Measurements from ENCODE around the gene EEPD1. TPM values are rescaled to one million over a fixed set of nuclear protein-coding genes. Genes with fewer than 3 reads are reported as not detected.

The EEPD1 gene
- total RNA-seq, 1 donor from 2014 or later, result 9.9 TPM

GRCh38 chr7:36186359-36187121 is 33.5 kb downstream of the EEPD1 start:
- DNase-seq, result no peak
- no peak for ATAC-seq
- no peaks in the 10 kb centered on the region for H3K27me3 ChIP-seq
- H3K4me3 ChIP-seq, result no peak overlapping the region
- intact Hi-C loops (cut with DNase I), result no loop called here
- no peak for TF ChIP-seq CTCF (IDR thresholded peaks at IDR 0.05)
- no peak overlapping the region for H3K27ac ChIP-seq
- H3K4me1 ChIP-seq, result peaks cover 8% of the 10 kb centered on the region
- no peaks in the 10 kb centered on the region for H3K9me3 ChIP-seq
- no peaks in the 10 kb centered on the region for H3K36me3 ChIP-seq

- no peaks in the 10 kb centered on the region for H3K36me3 ChIP-seq
- intact Hi-C loops (cut with DNase I), result no loop called here
- H3K9me3 ChIP-seq, result no peaks in the 10 kb centered on the region
- H3K27ac ChIP-seq, result no peak overlapping the region
- no peak for TF ChIP-seq CTCF (IDR thresholded peaks at IDR 0.05)
- H3K4me1 ChIP-seq, result peaks cover 13% of the 10 kb centered on the region
- no peak for ATAC-seq
- H3K4me3 ChIP-seq, result no peak overlapping the region
- DNase-seq, result no peak
- no peaks in the 10 kb centered on the region for H3K27me3 ChIP-seq
Observed at GRCh38 chr7:36188266-36188665, 35.2 kb downstream of the EEPD1 start.

- no peaks in the 10 kb centered on the region for H3K36me3 ChIP-seq
- no peak overlapping the region for H3K27ac ChIP-seq
- no peaks in the 10 kb centered on the region for H3K27me3 ChIP-seq
- intact Hi-C loops (cut with DNase I), result no loop called here
- peaks cover 13% of the 10 kb centered on the region for H3K4me1 ChIP-seq
- DNase-seq (no peak), ATAC-seq (no peak)
- TF ChIP-seq CTCF (IDR thresholded peaks at IDR 0.05), result no peak
- no peaks in the 10 kb centered on the region for H3K9me3 ChIP-seq
- no peak overlapping the region for H3K4me3 ChIP-seq
Observed at GRCh38 chr7:36188906-36189305, 35.9 kb downstream of the EEPD1 start.

- peak; percentile 70 for DNase-seq
- Histone ChIP-seq H3K36me3 (no peaks in the 10 kb centered on the region), H3K4me1 (peaks cover 13% of the 10 kb centered on the region), H3K27ac (no peak overlapping the region), H3K9me3 (no peaks in the 10 kb centered on the region), H3K27me3 (no peaks in the 10 kb centered on the region), H3K4me3 (no peak overlapping the region)
- no peak for TF ChIP-seq CTCF (IDR thresholded peaks at IDR 0.05)
- ATAC-seq, result peak; percentile 75
- intact Hi-C loops (cut with DNase I), result no loop called here
Observed at GRCh38 chr7:36190447-36191291, 37.6 kb downstream of the EEPD1 start.

GRCh38 chr7:36191292-36191920 is 38.4 kb downstream of the EEPD1 start:
- DNase-seq (no peak), ATAC-seq (no peak)
- Histone ChIP-seq H3K4me1 (peaks cover 13% of the 10 kb centered on the region), H3K27ac (no peak overlapping the region), H3K27me3 (no peaks in the 10 kb centered on the region), H3K9me3 (no peaks in the 10 kb centered on the region), H3K4me3 (no peak overlapping the region), H3K36me3 (no peaks in the 10 kb centered on the region)
- intact Hi-C loops (cut with DNase I), result no loop called here
- TF ChIP-seq CTCF (IDR thresholded peaks at IDR 0.05), result no peak

All from upper lobe of right lung (tissue), 1 donor.